Activated naive CD4-positive, alpha-beta T cell treated with anti-CD3 and anti-CD28 coated beads, Interleukin-2, amount 50 U/mL, for 16 hours (primary cell): Measurements from ENCODE around the gene AKT3.

Source experiments
- DNase-seq: peaks from one replicate; pipeline ENCODE4 v3.0.0-alpha.2; 2020

Gene AKT3

DNA sequence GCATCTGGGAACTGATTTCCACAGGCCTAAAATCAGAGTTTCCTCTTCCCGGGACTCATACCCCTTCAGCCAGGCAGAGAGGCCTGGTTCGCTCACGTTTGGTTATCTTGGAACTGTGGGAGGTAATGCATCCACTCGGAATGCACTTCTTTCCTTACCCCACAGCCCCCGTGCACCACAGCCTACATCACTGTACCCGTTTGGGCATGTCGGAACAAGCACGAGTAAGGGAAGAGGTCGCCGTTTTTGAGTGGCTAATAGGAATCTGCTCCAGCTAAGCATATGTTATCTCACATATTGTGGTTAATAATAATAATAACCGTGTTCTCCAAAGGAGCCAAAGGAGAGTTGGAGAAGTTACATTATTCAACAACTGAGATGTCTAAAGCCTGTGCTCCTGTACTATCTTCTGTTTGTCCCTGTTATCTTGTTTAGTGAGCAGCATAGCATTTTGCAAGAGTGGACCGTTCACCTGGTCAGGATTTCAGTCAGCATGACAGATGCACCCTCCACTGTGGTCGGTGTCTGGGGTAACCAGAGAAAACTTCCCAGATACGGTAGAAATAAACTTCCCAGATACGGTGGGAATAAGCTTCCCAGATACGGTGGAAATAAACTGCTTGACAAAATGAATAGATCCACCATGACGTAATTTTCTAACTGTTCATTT is 395.6 kb downstream of the AKT3 start:
- no peak for DNase-seq

DNA sequence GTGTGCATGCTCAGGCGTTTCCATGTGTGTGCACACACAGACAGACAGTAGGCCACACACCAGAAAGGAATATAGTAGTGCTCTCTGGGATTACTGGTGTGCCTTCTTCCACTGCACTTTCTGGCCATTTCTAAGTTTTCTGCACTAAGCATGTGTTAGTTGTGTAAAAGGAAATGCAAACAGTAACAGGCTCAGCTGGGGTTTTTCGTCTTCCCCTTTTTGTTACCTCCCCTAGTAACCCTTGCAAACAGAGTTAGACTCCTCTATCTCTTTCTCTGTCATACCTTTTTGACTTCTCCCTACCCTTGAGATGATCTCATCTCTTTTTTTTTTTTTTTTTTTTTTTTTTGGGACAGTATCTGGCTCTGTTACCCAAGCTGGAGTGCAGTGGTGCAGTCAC is 398.0 kb downstream of the AKT3 start:
- no peak for DNase-seq

DNA sequence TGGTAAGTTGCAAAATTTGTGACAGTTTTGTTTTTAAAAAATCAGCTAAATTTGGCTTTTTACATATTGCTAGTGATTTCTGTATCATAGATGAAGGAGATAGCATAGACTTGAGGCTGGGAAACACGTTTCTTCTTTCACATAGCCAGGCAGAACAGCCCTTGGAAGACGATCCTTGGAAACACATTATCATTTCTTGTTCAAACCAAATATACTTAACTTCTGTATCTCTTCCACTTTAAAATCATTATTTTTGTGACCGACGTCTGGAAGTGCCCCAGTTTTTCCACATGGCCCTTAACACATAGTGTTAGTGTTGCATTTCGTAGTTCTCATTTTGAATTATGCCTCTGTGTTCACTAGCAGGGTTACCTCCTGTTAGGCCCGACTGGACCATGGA is 400.7 kb downstream of the AKT3 start:
- no peak for DNase-seq

DNA sequence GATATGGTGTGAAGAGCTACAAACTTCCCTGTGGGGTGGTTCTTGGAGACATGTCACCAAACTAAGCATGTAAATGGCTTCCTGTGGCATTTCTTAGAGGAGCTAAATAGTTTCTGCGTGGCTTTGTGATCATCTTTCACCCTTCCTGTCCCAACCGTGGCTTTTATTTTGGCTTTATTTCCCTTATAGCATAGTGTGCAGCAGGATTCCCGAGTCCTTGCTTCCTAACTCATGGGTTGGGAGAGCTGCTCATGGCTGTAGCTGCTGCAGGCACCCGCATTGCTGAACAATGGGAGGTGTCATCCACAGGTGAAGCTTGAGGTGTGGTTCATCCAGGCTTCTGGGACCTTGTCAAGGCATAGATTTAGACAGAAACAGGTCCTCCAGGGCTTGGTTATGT is 402.2 kb downstream of the AKT3 start:
- DNase-seq = no peak

DNA sequence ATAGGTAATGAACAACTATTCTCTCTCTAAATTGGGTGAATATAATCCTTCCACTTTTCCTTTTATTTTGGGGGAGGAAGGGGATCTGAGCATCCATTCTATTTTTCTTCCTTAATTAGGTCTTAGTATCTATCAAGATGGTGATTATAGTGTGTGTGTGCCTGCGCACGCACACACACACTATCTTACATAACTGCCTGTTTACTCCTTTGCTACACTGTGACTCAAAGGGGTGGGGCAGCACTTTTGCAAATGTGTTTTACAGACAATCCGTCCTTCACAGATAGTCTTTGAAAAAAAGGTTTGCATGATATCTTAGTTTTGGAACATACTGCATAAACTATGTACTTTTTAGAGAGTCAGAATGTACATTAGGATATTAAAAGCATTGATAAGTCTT is 402.7 kb downstream of the AKT3 start:
- DNase-seq = no peak

DNA sequence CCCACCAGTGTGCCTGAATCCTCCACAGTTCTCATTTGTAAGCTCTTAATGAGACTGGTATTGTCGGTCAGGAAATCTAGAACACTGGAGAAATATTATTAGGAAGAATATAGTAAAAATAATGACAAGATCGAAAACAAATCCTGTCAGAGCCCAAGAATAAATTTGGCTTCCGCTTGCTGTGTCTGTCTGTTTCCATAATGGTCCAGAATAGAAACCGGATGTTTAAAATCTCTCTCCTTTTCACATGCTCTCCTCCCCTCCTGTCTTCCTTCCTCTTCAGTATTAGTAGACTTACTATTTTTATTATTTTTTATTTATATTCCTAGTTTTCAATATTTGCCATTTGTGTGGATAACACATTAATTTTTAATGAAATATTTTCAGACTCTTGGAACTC is 406.5 kb downstream of the AKT3 start:
- no peak for DNase-seq

DNA sequence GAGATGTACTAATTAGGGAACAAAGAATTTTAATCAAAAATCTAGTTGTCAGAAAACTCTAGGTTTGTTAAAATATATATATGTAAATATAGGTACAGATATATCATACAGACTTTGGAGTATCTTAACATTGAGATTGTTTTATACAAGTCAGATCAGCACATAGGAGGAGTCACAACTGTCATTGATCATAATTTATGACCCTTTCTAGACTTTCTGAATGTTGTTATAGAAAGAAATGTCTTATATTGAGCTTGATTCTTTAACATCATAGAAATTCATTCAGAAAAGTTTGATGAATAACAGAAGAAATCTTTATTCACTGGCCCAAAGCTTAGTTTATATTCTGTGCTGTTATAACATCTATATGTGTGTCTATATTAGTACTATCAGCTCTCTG is 408.4 kb downstream of the AKT3 start:
- DNase-seq = no peak

DNA sequence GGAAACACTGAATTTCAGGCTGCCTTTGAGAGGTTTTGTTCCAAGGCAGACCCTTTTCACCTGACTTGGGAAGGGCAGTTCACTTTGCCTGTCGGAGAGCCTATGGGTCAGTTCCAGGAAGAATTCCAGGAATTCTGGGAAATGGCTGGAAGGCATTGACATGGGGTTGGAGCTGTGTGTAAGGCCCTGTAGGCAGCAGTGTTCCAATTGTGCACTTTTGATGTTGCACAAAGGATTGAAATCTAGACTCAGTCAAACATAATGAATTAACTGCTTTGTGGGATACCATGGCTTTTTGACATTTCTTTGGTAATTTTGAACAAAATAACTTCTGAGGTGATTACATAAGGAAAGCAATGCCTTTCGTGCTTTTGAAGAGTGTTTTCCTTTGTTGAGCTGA is 409.6 kb downstream of the AKT3 start:
- DNase-seq = no peak

DNA sequence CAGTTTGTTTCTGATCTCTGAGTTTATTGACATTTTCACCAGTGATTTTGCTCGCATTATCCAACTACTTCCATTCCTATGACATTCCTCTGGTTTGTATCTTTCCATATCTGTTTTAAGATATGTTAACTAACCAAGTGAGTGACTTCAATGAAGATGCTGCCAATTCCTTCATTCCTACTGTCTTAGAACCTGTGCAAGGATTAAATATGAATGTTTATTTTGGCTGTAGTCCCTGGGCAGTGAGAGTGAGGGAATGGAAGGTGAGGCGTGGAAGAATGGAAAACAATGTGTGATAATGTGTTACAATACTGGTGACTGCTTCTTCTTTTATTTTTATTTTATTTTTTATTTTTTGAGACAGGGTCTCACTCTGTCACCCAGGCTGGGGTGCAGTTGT is 411.2 kb downstream of the AKT3 start:
- DNase-seq = no peak
